Hematopoietic multipotent progenitor cell treated with erythropoietin and hydrocortisone succinate and interleukin-3 and kit ligand, for 6 days (in vitro differentiated cells): ENCODE measurements around the gene ACKR4.
A peak's percentile ranks its signal among the peaks of the same experiment; 100 is the strongest.
"Not testable (repeated sequence)": the region's sequence is repeated elsewhere in the genome, so short reads cannot be mapped to it uniquely, and the experiment has no call there.

Source experiments
- DNase-seq: peaks from one replicate; pipeline ENCODE4 v3.0.0-alpha.2; 2015

ACKR4 gene

GRCh38 chr3:132595014-132595413 lies 2.1 kb upstream of the ACKR4 start:
- DNase-seq = peak; percentile 23

GRCh38 chr3:132596326-132596725 lies 744 bp upstream of the ACKR4 start:
- DNase-seq = no peak

GRCh38 chr3:132597660-132598059 lies 590 bp downstream of the ACKR4 start:
- DNase-seq = no peak

GRCh38 chr3:132598181-132598580 lies 1.1 kb downstream of the ACKR4 start:
- DNase-seq = no peak

- not testable (repeated sequence) for DNase-seq
Measured at GRCh38 chr3:132600614-132601013, 3.5 kb downstream of the ACKR4 start.

- DNase-seq = no peak
Measured at GRCh38 chr3:132605374-132605792, 8.3 kb downstream of the ACKR4 start.

- no peak for DNase-seq
Measured at GRCh38 chr3:132606085-132606484, 9.0 kb downstream of the ACKR4 start.

- not testable (repeated sequence) for DNase-seq
Measured at GRCh38 chr3:132606620-132607019, 9.6 kb downstream of the ACKR4 start.

- not testable (repeated sequence) for DNase-seq
Measured at GRCh38 chr3:132615301-132615700, 18.2 kb downstream of the ACKR4 start.

- no peak for DNase-seq
Measured at GRCh38 chr3:132615881-132616280, 18.8 kb downstream of the ACKR4 start.

- DNase-seq = no peak
Measured at GRCh38 chr3:132616780-132617179, 19.7 kb downstream of the ACKR4 start.

GRCh38 chr3:132622148-132622547 lies 25.1 kb downstream of the ACKR4 start:
- no peak for DNase-seq

GRCh38 chr3:132622761-132623160 lies 25.7 kb downstream of the ACKR4 start:
- DNase-seq = no peak

GRCh38 chr3:132623646-132624045 lies 26.6 kb downstream of the ACKR4 start:
- DNase-seq = no peak

GRCh38 chr3:132624790-132625189 lies 27.7 kb downstream of the ACKR4 start:
- DNase-seq = no peak

- no peak for DNase-seq
Measured at GRCh38 chr3:132625613-132626012, 28.5 kb downstream of the ACKR4 start.

- DNase-seq = no peak
Measured at GRCh38 chr3:132626955-132627354, 29.9 kb downstream of the ACKR4 start.

- no peak for DNase-seq
Measured at GRCh38 chr3:132628157-132628556, 31.1 kb downstream of the ACKR4 start.

- no peak for DNase-seq
Measured at GRCh38 chr3:132629928-132630327, 32.9 kb downstream of the ACKR4 start.

- DNase-seq = no peak
Measured at GRCh38 chr3:132630612-132631011, 33.5 kb downstream of the ACKR4 start.

- no peak for DNase-seq
Measured at GRCh38 chr3:132635052-132635451, 38.0 kb downstream of the ACKR4 start.

GRCh38 chr3:132637590-132637989 lies 40.5 kb downstream of the ACKR4 start:
- DNase-seq = no peak

- no peak for DNase-seq
Measured at GRCh38 chr3:132638706-132639105, 41.6 kb downstream of the ACKR4 start.

- DNase-seq = not testable (repeated sequence)
Measured at GRCh38 chr3:132641427-132641826, 44.4 kb downstream of the ACKR4 start.

- DNase-seq = peak; percentile 82
Measured at GRCh38 chr3:132641837-132642538, 44.9 kb downstream of the ACKR4 start.
